ENCODE measurements around the gene SLC1A2.

- TF ChIP-seq CTCF (IDR thresholded peaks at IDR 0.05), result no peak
- TF ChIP-seq EP300 (IDR thresholded peaks at IDR 0.05), result no peak
- no peak for TF ChIP-seq POLR2A (IDR thresholded peaks at IDR 0.05; ENCODE audit: low read depth)
- TF ChIP-seq POLR2AphosphoS5 (IDR thresholded peaks at IDR 0.05), result no peak
Observed at GRCh38 chr11:35311331-35311730, 108.0 kb downstream of the SLC1A2 start.
